NAMALWA (cell line): ENCODE results near the gene APOBEC3B.
"Not testable (repeated sequence)": the region's sequence is repeated elsewhere in the genome, so short reads cannot be mapped to it uniquely, and the experiment has no call there.

Experiments used
- DNase-seq: peaks from one replicate; pipeline ENCODE4 v3.0.0-alpha.2; 2015; ENCODE audit warnings: low spot score

Gene APOBEC3B

DNA sequence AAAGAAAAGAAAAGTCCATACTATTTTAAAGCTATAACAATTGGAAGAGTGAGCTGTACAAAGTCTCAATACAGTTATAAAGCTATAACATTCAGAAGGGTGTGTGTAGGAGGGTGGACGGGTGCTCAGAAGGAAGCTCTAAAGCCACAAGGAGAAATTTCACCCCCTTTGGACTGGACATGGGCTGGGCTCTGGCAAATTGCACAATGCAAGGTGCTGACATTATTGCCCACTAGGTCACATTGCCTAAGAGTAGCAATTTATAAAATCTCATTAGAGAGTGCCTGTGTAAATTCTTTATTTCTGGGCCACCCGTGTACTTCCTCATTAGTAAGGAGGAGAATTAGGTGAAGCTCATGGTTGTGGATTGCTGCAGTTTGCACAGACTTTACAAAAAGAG lies 30.4 kb upstream of the APOBEC3B start:
- DNase-seq = no peak

- no peak for DNase-seq
Measured at GRCh38 chr22:38952281-38952993, 29.7 kb upstream of the APOBEC3B start.

DNA sequence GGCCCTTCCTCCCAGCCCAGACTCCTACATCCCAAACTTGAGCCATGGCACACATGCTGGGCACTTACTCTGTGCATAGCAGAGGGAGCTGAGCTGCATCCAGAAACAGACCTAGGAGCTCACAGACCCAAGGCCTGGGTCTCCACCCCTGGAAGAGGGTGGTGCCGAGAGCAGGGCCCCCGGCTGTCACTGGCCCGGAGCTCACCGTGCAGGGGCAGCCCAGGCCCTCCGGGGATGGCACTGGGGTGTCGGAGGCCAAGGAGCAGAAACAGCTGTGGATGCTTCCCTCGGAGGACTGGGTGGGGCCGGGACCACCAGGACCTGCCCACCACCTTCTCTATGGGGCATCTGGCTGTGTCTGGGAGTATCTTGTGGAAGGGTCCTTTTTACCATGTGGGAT lies 29.1 kb upstream of the APOBEC3B start:
- DNase-seq = no peak

- peak; percentile 41 for DNase-seq
Measured at GRCh38 chr22:38953577-38954413, 28.4 kb upstream of the APOBEC3B start.

DNA sequence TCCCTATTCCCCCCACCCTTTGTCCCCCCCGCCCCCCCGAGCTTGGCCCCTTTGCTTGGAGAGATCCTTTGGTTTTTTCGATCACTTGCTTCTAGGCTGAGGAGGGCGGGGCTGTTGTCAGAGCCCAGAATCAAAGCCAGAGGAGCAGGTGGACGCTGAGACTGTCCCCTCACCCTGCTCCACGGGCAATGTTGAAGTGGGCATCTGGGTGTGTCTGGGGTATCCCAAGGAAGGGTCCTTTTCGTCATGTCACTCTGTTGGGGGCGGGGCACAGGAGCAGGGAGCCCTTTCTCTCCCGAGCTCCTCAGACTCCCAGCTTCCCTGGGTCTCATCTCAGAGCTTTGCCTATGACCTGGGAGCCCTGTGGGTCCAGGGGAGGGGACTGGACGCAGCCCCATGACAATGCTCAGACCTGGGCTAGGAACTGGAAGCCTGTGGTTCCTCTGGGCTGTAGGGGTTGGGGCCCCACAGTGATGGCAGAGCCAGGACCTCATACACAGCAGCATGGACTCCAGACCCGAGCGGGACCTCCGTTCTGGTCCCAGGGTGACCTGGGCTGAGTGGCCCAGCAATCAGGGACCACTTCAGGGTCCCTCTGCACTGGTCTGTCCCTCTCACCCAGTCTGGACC lies 27.6 kb upstream of the APOBEC3B start:
- no peak for DNase-seq

- DNase-seq = peak; percentile 14
Measured at GRCh38 chr22:38955250-38955905, 26.8 kb upstream of the APOBEC3B start.

DNA sequence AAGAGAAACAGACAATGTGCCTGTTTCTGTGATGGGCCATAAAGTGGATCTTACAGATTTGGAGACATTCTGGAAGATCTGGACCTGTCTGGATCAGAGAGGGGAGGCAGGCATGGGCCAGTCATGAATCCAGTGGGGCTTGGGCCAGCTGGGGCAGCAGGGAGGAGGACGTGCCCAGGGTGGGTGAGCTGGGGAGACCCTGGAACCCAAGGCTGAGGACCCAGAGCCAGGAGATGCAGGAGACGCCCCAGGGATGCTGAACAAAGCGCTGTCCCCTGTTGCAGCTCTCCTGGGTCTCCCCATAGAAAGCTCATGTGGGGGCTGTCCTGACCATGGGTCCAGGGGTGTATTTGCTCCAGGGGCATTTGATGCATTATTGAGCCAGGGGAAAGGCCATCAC lies 26.2 kb upstream of the APOBEC3B start:
- no peak for DNase-seq

GRCh38 chr22:38956551-38956950 lies 25.6 kb upstream of the APOBEC3B start:
- no peak for DNase-seq

DNA sequence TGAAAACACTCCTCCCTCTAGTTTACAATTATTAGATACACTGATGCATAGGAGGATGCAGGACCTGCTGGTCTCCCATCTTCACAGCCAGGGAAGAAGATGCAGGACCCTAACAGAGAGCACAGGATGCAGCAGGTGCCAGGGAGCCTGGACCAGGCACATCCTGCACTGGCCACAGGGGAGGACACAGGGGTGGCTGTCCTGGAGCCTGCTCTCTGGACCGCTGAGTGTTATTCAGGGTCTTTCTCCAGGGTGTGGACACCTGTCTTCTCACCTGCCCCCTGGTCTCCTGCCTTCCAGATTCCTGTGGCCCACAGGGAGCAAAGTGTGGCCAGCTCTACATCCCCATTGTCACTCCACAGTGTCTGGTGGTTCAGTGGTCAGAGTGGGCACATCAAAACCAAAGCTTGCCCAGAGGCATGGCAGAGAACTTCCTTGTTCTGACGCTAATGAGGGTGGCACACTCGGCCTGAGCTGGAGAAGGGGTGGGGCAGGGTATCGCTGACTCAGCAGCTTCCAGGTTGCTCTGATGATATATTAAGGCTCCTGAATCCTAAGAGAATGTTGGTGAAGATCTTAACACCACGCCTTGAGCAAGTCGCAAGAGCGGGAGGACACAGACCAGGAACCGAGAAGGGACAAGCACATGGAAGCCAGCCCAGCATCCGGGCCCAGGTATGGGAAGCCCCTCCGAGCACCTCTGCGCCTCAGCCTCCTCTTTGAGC lies 24.9 kb upstream of the APOBEC3B start, which contains the start of gene APOBEC3A:
Gene APOBEC3A (plus strand): TSS at position 564 of the 725 bp plus-strand sequence. CDS start 83 bp downstream, at position 647.
- DNase-seq = no peak

DNA sequence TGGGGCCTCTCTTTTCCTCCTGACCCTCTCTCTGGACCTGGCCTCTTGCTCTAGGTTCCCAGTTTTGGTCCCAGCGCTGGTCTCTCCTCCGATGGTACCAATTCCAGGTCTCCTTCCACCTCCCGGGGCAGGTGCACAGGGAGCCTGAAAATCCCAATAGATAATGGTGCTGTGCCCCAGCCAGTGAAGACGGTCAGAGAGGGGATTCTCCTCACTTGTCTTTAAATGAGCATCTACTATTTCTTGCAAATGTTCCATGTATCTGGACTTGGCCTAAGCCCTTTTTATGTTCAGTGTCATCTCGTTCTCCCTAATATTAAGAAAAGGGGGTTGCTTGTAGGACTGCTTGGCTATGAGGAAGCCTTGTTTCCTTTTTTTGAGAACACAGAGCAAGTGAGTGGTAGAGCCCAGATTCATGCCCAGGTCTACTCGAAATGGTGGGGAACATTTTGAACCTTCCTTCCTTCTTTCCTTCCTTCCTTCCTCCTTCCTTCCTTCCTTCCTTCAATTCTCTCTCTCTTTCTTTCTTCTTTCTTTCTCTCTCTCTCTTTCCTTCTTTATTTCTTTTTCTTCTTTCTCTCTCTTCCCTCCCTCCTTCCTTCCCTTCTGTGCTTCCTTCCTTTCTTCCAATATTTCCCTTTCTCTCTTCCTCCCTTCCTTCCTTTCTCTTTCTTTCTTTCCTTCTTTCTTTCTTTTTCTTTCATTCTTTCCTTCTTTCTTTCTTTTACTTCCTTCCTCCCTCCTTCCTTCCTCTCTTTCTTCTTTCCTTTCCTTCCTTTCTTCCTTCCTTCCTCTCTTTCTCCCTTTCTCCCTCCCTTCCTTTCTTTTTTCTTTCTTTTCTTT lies 24.1 kb upstream of the APOBEC3B start:
- DNase-seq = no peak

DNA sequence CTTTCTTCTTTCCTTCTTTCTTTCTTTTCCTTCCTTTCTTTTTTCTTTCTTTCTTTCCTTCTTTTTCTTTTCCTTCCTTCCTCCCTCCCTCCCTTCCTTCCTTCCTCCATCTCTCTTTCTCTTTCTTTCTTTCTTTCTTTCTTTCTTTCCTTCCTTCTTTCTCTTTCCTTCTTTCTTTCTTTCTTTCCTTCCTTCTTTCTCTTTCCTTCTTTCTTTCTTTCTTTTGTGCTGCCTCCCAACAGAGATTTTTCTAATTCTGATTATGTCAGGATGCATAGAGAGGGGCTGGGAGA lies 23.6 kb upstream of the APOBEC3B start:
- not testable (repeated sequence) for DNase-seq

DNA sequence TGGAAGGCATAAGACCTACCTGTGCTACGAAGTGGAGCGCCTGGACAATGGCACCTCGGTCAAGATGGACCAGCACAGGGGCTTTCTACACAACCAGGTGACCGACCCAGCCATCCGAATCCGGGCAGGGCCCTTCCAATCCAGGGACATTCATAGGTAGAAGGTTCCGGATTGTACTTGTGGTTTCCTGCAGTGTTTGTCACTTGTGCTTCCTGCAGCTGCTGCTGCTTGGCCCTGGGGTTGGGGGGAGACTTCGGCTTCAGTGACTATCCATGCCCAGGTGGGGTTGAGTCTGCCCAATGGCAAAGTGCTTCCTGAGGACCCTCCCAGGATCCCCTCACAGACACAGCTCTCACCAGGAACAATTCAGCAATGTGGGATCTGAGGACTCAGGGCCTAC lies 22.6 kb upstream of the APOBEC3B start:
- DNase-seq = no peak

DNA sequence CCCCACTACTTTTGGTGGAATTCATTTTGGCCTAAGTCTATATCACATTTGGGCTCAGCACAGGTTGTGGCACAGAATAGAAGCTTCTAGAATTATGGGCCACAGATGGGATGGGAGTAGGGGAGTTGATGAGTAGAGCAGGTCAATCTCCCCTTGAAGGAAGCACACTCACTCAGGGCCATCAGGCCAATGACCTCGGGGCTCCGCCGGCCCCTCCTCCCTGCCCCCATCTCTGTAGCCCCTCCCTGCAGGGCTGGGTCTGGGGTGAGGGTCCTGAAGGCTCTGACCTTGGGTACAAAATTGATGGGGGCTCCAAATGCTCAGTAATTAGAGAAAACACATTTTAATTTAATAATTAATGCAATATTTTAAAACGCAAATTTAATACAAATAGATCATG lies 21.5 kb upstream of the APOBEC3B start:
- not testable (repeated sequence) for DNase-seq

DNA sequence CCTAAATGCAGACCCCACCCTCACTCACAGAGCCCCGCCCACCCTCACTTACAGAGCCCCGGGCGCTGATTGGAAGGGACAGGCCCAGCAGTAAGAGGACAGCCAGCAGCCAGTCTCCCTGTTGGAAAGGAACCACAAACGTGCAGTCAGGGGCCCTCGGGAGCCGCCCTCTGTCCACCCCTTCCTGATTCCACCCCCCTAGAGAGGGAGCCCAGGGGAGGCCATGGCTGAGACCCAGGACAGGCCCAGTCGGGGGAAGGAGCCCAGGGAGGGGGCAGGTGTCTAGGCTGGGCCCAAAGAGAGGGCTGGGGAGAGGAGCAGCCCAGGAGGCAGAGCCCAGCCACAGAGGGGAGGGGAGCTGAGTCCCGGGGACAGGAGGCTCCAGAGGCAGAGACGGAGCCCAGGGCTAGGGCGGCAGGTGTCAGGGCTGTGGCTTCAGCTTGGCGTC lies 18.8 kb upstream of the APOBEC3B start:
- DNase-seq = not testable (repeated sequence)

- no peak for DNase-seq
Measured at GRCh38 chr22:38963872-38964271, 18.3 kb upstream of the APOBEC3B start.

- no peak for DNase-seq
Measured at GRCh38 chr22:38964306-38964705, 17.8 kb upstream of the APOBEC3B start.

DNA sequence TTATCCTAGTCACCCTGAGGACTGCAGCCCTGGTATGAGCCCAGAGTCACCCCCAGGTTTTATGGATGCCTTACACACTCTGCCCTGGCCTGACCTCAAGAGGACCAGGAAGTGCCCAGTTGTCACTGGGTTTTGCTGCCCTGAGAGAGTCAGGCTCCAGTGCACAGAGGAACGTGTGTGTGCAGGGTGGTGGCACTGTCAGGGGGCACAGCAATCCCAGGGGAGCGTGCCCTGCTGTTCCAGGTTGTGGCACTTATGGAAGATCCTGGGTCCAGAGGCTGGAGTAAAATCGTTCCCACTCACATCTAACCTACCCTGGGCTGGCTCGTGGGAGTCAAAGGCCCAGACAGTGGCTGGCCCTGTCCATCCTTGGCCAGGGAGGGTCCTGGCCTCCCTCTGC lies 17.2 kb upstream of the APOBEC3B start:
- DNase-seq = no peak

DNA sequence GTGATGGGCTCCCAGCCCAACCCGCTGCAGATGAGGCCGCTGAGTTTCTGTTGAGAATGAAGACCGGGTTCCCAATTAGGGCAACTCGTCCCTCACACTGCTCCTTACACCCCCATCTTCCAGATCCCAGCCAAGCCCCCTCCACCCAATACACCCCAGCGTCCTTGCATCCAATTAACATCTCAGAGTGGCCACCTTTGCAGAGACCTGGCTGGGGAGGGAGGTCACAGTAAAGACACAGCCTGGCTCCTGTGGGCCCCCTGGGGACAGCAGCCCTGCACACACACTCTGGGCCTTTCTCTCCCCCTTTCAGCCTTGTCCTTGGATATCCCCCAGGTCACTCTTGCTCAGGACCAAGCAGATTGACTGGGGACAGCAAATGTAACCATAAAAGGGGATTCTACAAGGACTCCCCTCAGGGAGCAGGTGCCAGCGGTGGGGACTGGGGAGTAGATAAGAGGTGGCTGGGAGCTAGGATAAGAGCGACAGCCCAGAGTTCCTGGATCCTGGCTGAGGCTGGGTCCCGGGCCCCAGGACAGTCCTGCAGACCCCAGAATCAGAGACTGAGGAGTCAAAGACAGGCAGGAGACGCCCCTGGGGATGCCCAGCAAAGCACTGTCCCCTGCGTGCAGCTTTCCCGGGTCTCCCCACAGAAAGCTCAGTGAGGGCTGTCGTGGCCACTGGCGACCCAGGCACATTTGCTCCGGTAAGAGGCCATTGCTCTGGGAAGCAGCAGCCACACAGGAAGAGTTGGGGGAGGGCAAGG lies 16.4 kb upstream of the APOBEC3B start:
- no peak for DNase-seq

DNA sequence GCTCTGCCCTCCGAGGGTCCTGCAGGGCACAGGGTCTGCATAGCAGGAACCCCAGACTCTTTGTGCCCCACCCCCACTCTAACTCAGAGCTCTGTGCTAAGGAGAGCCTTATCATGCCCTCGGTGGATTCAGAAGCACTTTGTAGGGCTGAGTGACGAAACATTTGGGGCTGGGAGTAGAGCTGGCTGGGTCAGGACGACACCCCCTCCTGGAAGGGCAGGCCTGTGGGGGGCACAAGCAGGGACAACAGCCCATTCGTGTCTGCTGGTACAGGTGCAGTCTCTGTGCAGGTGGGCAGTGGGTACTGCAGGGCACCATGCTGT lies 15.8 kb upstream of the APOBEC3B start:
- no peak for DNase-seq

DNA sequence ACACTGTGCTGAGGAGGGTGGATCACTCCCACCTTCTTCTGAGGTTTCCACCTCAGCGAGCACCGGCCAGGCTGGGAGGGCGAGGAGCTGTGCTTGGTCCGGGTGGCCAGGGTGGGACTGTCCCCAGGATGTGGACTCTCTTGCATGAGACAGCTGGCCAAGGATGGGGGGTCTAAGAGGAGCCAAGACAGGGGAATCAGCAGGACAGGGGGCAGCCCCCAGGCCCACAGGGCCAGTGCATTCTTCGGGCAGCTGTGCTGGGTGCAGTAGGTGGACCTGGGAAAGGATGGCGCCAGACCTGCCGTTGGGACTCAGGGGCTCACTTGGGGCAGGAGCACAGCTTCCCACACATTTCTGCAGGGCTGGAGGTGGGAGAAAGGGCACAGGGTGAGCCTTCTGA lies 15.2 kb upstream of the APOBEC3B start:
- no peak for DNase-seq
